HCT116 (cell line): Measurements from ENCODE around the gene RNF31. TPM values are rescaled to one million over a fixed set of nuclear protein-coding genes. Genes with fewer than 3 reads are reported as not detected.
A peak's percentile ranks its signal among the peaks of the same experiment; 100 is the strongest.

Experiments
- ATAC-seq: fragments of 200-7000 bp; cut with Tn5 transposase; 2 replicates; pipeline ENCODE4 v1.9.1; 2020; ENCODE audit warnings: mild to moderate bottlenecking, moderate library complexity
- BruUV-seq: library from RNA; stranded (reverse); fragments of 400-500 nt; replicated peaks from 2 replicates; lab custom pipeline; 2021; lab: Mats Ljungman, UMichigan
- CTCF ChIA-PET: fragments of 300-600 bp; sonication (Branson Sonifier 250); formaldehyde crosslinking; loops from one replicate; lab custom pipeline; 2021; ENCODE audit warnings: antibody characterized with exemption; lab: Charles Lee
- POLR2A ChIA-PET: fragments of 300-600, 350-600 bp; sonication (Branson Sonifier 250); formaldehyde crosslinking; loops from one replicate; lab custom pipeline; 2021; ENCODE audit warnings: antibody characterized with exemption; lab: Charles Lee
- RAD21 ChIA-PET, 2 experiments: fragments of 300-600 bp; sonication (Branson Sonifier 250); formaldehyde crosslinking; loops; one replicate each; lab custom pipeline; 2023; ENCODE audit warnings: low total read pairs in 2 of 2; ENCODE audit not compliant: uncharacterized antibody in 2 of 2, unreplicated experiment in 2 of 2, low non-redundant PET in 1 of 2; lab: Charles Lee
- DNase-seq: peaks from one replicate; pipeline ENCODE4 v3.0.0-alpha.2; 2010; ENCODE audit warnings: low read depth, low spot score
- H2AFZ ChIP-seq: fragments of 200-600 bp; shearing (Covaris generic), sonication (generic); 2 replicates; pipeline ENCODE4 v1.6.1; 2017; ENCODE audit warnings: low read depth, mixed run types, mixed read lengths, antibody characterized with exemption, low read length; ENCODE audit not compliant: poor library complexity, severe bottlenecking
- H3K27ac ChIP-seq: 2 replicates; pipeline ENCODE4 v1.5.1; 2012; ENCODE audit warnings: low read depth, low read length
- H3K27me3 ChIP-seq: fragments of 200-600 bp; sonication (generic); 2 replicates; pipeline ENCODE4 v1.6.1; 2016; ENCODE audit warnings: mixed run types, low read length, mixed read lengths; ENCODE audit not compliant: insufficient read depth
- H3K36me3 ChIP-seq, 2 experiments: fragments of 200-500 bp in 1 of 2; fragments of 200-600 bp in 1 of 2; sonication (Bioruptor generic) in 1 of 2; sonication (generic) in 1 of 2; 2 replicates each; pipeline versions ENCODE4 v1.5.1 to v1.6.1; 2014 to 2016; ENCODE audit warnings: low read length in 2 of 2, inconsistent platforms in 1 of 2, mixed read lengths in 1 of 2, mixed run types in 1 of 2; ENCODE audit not compliant: insufficient read depth in 2 of 2, control insufficient read depth in 1 of 2
- H3K4me1 ChIP-seq, 2 experiments: fragments of 200-600 bp in 1 of 2; sonication (generic) in 1 of 2; 2 replicates each; pipeline versions ENCODE4 v1.5.1 to v1.6.1; 2012 to 2017; ENCODE audit warnings: low read length in 2 of 2, inconsistent platforms in 1 of 2, mild to moderate bottlenecking in 1 of 2, mixed read lengths in 1 of 2, mixed run types in 1 of 2, moderate library complexity in 1 of 2; ENCODE audit not compliant: insufficient read depth in 2 of 2, control insufficient read depth in 1 of 2
- H3K4me2 ChIP-seq: fragments of 200-600 bp; sonication (generic); 2 replicates; pipeline ENCODE4 v1.6.1; 2017; ENCODE audit warnings: mixed run types, low read length, mixed read lengths
- H3K4me3 ChIP-seq, 2 experiments: fragments of 200-600 bp in 1 of 2; sonication (generic) in 1 of 2; replicated peaks in 1 of 2; 2 replicates each; pipeline ENCODE4 v1.5.1; 2011 to 2016; ENCODE audit warnings: low read length in 2 of 2, control low read depth in 1 of 2, low read depth in 1 of 2, mild to moderate bottlenecking in 1 of 2, mixed read lengths in 1 of 2, mixed run types in 1 of 2
- H3K79me2 ChIP-seq: fragments of 200-600 bp; sonication (generic); 2 replicates; pipeline ENCODE4 v1.6.1; 2017; ENCODE audit warnings: mild to moderate bottlenecking, mixed run types, low read length, moderate library complexity, mixed read lengths; ENCODE audit not compliant: insufficient read depth
- H3K9ac ChIP-seq: fragments of 200-600 bp; sonication (generic); 2 replicates; pipeline ENCODE4 v1.6.1; 2016; ENCODE audit warnings: low read length, mixed read lengths
- H3K9me2 ChIP-seq: fragments of 200-600 bp; sonication (generic), shearing (Covaris generic); 2 replicates; pipeline ENCODE4 v1.6.1; 2017; ENCODE audit warnings: mixed run types, mild to moderate bottlenecking, moderate library complexity; ENCODE audit not compliant: insufficient read depth
- H3K9me3 ChIP-seq, 2 experiments: fragments of 200-500 bp in 1 of 2; fragments of 200-600 bp in 1 of 2; sonication (Bioruptor generic) in 1 of 2; sonication (generic) in 1 of 2; 2 replicates each; pipeline ENCODE4 v1.6.1; 2014 to 2017; ENCODE audit warnings: low read length in 2 of 2, mixed read lengths in 2 of 2, inconsistent platforms in 1 of 2, low read depth in 1 of 2, mild to moderate bottlenecking in 1 of 2, mixed run types in 1 of 2, moderate library complexity in 1 of 2; ENCODE audit not compliant: control insufficient read depth in 1 of 2, insufficient read depth in 1 of 2
- H4K20me1 ChIP-seq: fragments of 200-600 bp; sonication (generic), shearing (Covaris generic); 2 replicates; pipeline ENCODE4 v1.6.1; 2017; ENCODE audit warnings: mixed run types, mild to moderate bottlenecking, moderate library complexity; ENCODE audit not compliant: insufficient read depth
- CBX3 ChIP-seq: IDR thresholded peaks from 2 replicates; pipeline ENCODE4 v1.6.1; 2012; ENCODE audit warnings: low read depth
- EGR1 ChIP-seq: IDR thresholded peaks from 2 replicates; pipeline ENCODE4 v1.6.1; 2012; ENCODE audit warnings: low read depth
- EZH2 ChIP-seq: fragments of 200-600 bp; sonication (generic); IDR thresholded peaks from 2 replicates; pipeline ENCODE4 v1.6.1; 2017; ENCODE audit warnings: antibody characterized with exemption, mixed run types
- EZH2phosphoT487 ChIP-seq: fragments of 200-600 bp; IDR thresholded peaks from 2 replicates; pipeline ENCODE4 v1.6.1; 2018; ENCODE audit warnings: antibody characterized with exemption, borderline replicate concordance
- FOSL1 ChIP-seq: IDR thresholded peaks from 2 replicates; pipeline ENCODE4 v1.6.1; 2012; ENCODE audit warnings: low read depth
- POLR2A ChIP-seq: IDR thresholded peaks from 2 replicates; pipeline ENCODE4 v1.7.0; 2011; ENCODE audit warnings: borderline replicate concordance; ENCODE audit not compliant: insufficient read depth, insufficient read length; ENCODE audit errors: extremely low read depth
- RAD21 ChIP-seq: IDR thresholded peaks from 2 replicates; pipeline ENCODE4 v1.6.1; 2012; ENCODE audit warnings: low read depth, mild to moderate bottlenecking
- SIN3A ChIP-seq: IDR thresholded peaks from 2 replicates; pipeline ENCODE4 v1.6.1; 2012; ENCODE audit warnings: low read depth
- SRF ChIP-seq: IDR thresholded peaks from 2 replicates; pipeline ENCODE4 v1.6.1; 2012; ENCODE audit warnings: low read depth
- TCF7L2 ChIP-seq: IDR thresholded peaks from 2 replicates; pipeline ENCODE4 v1.7.0; 2011; ENCODE audit warnings: borderline replicate concordance, inconsistent platforms; ENCODE audit not compliant: insufficient read depth, insufficient read length; ENCODE audit errors: extremely low read depth
- ZFX ChIP-seq: fragments of 450-650 bp; IDR thresholded peaks from 2 replicates; pipeline ENCODE4 v1.6.1; 2017
- intact Hi-C: fragments of 100-400 bp; cut with micrococcal nuclease; formaldehyde crosslinking; loops from 2 replicates; pipeline ENCODE4 v1.10.0; 2022
- total RNA-seq: library from RNA; stranded (reverse); gene quantifications from one replicate; pipeline ENCODE4 v1.2.1, GENCODE V29; 2021; ENCODE audit not compliant: unreplicated experiment
- TF ChIP-seq, protein P1 (sequence below), 3 experiments: fragments of 200-600 bp in 1 of 3; sonication (generic) in 1 of 3; IDR thresholded peaks in 2 of 3; conservative IDR thresholded peaks in 1 of 3; 2 replicates each; pipeline ENCODE4 v1.5.1; 2012 to 2017; ENCODE audit warnings: low read depth in 2 of 3, low read length in 2 of 3, antibody characterized with exemption in 1 of 3, borderline replicate concordance in 1 of 3, control low read depth in 1 of 3, mild to moderate bottlenecking in 1 of 3, mixed read lengths in 1 of 3, mixed run types in 1 of 3, moderate library complexity in 1 of 3; ENCODE audit not compliant: insufficient read depth in 1 of 3
- TF ChIP-seq, protein P2 (sequence below): IDR thresholded peaks from 2 replicates; pipeline ENCODE4 v1.6.1; 2012; ENCODE audit warnings: low read depth

The RNF31 gene
- total RNA-seq, 1 experiment from 2014 or later: 78.0 TPM

DNA sequence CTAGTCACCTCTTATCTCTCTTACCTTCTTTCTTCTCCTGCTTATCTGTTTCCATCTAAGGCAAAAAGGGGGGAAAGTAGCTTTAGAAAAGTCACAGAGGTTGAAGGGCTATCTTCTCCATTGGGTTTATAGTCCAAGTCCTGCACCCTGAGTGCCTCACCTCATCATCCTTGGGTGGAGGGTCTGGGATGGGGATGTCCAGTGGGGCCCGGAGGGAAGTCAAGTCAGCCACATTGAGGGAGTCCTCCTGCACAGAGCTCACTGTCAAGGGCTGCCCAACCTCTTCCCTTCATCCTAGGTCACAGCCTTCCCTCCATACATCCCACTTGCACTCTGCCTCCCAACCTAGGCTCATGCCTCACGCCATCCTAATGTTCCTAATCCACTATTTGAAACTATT, 2.1 kb upstream of the RNF31 start:
- CTCF ChIA-PET: interaction anchor here (2.4 to 3.9 kb wide), 2 partner anchors 16 to 36 kb away, joined by 7 to 19 read pairs; partner anchors contain the start of gene IRF9

DNA sequence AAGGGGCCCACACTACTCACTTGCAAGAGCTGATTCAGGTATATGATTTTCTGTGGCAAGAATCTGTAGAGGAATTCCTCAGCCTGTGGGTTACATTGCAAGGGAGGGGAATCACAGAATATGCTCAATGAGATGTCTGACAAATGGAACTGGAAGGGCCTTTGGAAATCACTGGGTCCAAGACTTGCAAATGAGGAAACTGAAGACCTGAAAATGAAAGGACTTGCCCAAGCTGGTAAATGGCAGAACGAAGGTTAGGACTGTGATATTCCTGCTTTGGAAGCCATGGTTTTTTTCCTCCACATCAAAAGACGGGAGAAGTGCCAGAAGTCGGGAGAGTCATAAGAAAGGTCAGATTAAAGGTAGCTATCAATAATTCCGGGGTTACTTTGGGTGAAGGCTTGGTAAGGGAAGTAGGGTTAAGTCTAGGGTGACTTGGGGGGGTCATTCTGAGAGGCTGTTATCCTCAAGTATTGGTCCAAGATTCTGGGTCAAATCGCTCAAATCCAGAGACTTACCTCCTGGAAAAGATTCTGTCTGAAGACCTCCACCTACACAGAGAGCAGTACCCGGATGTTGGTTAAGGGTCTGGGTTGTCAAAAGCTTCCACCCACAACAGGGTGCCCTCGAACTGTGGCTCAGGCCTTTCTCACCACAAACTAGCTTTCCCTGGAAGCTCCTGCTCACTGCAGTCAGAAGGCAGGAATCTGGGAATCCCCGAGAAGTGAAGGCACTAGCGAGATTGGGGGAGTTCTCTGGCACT, 1.4 kb upstream of the RNF31 start:
- Histone ChIP-seq H4K20me1 (no peaks in the 10 kb centered on the region), H3K9me2 (no peaks in the 10 kb centered on the region), H3K9me3 (no peaks in the 10 kb centered on the region), H3K36me3 (peaks cover 22 to 25% of the 10 kb centered on the region in 2 experiments; a peak in 3 of 4 replicates), H3K79me2 (peaks cover 58% of the 10 kb centered on the region), H3K9ac (peak overlapping the region; percentile 86), H3K27ac (peak overlapping the region; percentile 83), H3K4me1 (peaks cover 19 to 27% of the 10 kb centered on the region in 2 experiments), H3K27me3 (no peaks in the 10 kb centered on the region), H2AFZ (no peak overlapping the region), H3K4me3 (peak overlapping the region; percentile 97 to 99), H3K4me2 (peak overlapping the region; percentile 92)
- ChIA-PET CTCF (interaction anchor here (1.3 to 3.9 kb wide), 6 partner anchors 10 to 97 kb away, joined by 3 to 19 read pairs (median 7); partner anchors contain the start of genes DCAF11, IRF9, NRL and TINF2), POLR2A (interaction anchor here (0.9 to 2.3 kb wide), 8 partner anchors 10 to 110 kb away, joined by 3 to 24 read pairs (median 7); partner anchors contain the start of genes DCAF11, IPO4, IRF9 and NRL), RAD21 (no interaction called here)
- ATAC-seq: no peak
- no TSS peak for BruUV-seq
- intact Hi-C loops: loop anchor here (1.0 kb wide), 1 partner anchor 32 kb away; the partner anchor contains the start of genes DCAF11 and NRL
- no peak for DNase-seq
- TF ChIP-seq POLR2A (no peak), EZH2phosphoT487 (no peak), ZFX (no peak), EGR1 (no peak), SIN3A (no peak), RAD21 (no peak), TCF7L2 (no peak), SRF (no peak), CBX3 (no peak), EZH2 (no peak)
- TF ChIP-seq, protein P1, sequence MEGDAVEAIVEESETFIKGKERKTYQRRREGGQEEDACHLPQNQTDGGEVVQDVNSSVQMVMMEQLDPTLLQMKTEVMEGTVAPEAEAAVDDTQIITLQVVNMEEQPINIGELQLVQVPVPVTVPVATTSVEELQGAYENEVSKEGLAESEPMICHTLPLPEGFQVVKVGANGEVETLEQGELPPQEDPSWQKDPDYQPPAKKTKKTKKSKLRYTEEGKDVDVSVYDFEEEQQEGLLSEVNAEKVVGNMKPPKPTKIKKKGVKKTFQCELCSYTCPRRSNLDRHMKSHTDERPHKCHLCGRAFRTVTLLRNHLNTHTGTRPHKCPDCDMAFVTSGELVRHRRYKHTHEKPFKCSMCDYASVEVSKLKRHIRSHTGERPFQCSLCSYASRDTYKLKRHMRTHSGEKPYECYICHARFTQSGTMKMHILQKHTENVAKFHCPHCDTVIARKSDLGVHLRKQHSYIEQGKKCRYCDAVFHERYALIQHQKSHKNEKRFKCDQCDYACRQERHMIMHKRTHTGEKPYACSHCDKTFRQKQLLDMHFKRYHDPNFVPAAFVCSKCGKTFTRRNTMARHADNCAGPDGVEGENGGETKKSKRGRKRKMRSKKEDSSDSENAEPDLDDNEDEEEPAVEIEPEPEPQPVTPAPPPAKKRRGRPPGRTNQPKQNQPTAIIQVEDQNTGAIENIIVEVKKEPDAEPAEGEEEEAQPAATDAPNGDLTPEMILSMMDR (IDR thresholded peaks at IDR 0.05 in 2 of 3, conservative IDR thresholded peaks at IDR 0.05 in 1 of 3; ENCODE audit: borderline replicate concordance in 1 of 3, insufficient read depth in 1 of 3, low read depth in 2 of 3, low read length in 2 of 3): no peak
- TF ChIP-seq, protein P2, sequence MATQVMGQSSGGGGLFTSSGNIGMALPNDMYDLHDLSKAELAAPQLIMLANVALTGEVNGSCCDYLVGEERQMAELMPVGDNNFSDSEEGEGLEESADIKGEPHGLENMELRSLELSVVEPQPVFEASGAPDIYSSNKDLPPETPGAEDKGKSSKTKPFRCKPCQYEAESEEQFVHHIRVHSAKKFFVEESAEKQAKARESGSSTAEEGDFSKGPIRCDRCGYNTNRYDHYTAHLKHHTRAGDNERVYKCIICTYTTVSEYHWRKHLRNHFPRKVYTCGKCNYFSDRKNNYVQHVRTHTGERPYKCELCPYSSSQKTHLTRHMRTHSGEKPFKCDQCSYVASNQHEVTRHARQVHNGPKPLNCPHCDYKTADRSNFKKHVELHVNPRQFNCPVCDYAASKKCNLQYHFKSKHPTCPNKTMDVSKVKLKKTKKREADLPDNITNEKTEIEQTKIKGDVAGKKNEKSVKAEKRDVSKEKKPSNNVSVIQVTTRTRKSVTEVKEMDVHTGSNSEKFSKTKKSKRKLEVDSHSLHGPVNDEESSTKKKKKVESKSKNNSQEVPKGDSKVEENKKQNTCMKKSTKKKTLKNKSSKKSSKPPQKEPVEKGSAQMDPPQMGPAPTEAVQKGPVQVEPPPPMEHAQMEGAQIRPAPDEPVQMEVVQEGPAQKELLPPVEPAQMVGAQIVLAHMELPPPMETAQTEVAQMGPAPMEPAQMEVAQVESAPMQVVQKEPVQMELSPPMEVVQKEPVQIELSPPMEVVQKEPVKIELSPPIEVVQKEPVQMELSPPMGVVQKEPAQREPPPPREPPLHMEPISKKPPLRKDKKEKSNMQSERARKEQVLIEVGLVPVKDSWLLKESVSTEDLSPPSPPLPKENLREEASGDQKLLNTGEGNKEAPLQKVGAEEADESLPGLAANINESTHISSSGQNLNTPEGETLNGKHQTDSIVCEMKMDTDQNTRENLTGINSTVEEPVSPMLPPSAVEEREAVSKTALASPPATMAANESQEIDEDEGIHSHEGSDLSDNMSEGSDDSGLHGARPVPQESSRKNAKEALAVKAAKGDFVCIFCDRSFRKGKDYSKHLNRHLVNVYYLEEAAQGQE: no peak

More for the DNA sequence above, 2.1 kb upstream of the RNF31 start:
- no peaks in the 10 kb centered on the region for H3K9me3 ChIP-seq
- peaks cover 61% of the 10 kb centered on the region for H3K79me2 ChIP-seq
- no TSS peak for BruUV-seq
- H3K4me2 ChIP-seq: peak overlapping the region; percentile 92
- RAD21 ChIA-PET: no interaction called here
- peak overlapping the region; percentile 97 to 99 for H3K4me3 ChIP-seq
- POLR2A ChIA-PET: interaction anchor here (2.3 kb wide), 1 partner anchor 51 kb away, joined by 9 read pairs; the partner anchor contains the start of gene PCK2
- H3K27ac ChIP-seq: peak overlapping the region; percentile 83
- no peak for TF ChIP-seq FOSL1
- no peak for TF ChIP-seq SRF
- H3K4me1 ChIP-seq: peaks cover 19 to 27% of the 10 kb centered on the region in 2 experiments
- peaks cover 16 to 19% of the 10 kb centered on the region in 2 experiments; a peak in 3 of 4 replicates for H3K36me3 ChIP-seq
- no peaks in the 10 kb centered on the region for H3K27me3 ChIP-seq
- no peak for ATAC-seq
- H4K20me1 ChIP-seq: no peaks in the 10 kb centered on the region
- no peak for DNase-seq
- intact Hi-C loops: no loop called here
- peak overlapping the region; percentile 86 for H3K9ac ChIP-seq
- no peak overlapping the region for H2AFZ ChIP-seq
- no peaks in the 10 kb centered on the region for H3K9me2 ChIP-seq
